Hypothalamus (tissue), 51 donors: Measurements from ENCODE around the gene SULF2.

Source experiments
- DNase-seq, 51 donors: peaks; one replicate each; lab custom pipeline; 2025; lab: John Stamatoyannopoulos, UW

The SULF2 gene

DNA sequence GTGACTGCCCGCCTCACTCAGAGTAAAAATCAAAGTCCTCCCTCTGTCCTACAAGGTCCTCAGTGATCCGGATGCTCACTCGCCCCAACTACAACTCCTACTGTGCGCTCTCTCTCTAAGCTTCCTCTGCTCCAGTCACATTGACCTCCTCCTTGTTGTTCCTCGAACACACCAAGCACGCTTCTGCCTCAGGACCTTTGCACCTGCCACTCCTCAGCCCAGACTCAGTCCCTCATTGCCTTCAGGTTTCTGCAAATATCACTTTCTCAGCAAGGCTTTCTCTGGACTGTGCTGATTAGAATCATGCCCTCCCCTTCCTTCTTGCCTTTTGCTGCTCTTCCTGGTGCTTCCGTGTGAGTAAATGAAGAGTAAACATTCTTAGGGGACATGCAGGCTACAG is 41.6 kb downstream of the SULF2 start:
- DNase-seq = no peak

DNA sequence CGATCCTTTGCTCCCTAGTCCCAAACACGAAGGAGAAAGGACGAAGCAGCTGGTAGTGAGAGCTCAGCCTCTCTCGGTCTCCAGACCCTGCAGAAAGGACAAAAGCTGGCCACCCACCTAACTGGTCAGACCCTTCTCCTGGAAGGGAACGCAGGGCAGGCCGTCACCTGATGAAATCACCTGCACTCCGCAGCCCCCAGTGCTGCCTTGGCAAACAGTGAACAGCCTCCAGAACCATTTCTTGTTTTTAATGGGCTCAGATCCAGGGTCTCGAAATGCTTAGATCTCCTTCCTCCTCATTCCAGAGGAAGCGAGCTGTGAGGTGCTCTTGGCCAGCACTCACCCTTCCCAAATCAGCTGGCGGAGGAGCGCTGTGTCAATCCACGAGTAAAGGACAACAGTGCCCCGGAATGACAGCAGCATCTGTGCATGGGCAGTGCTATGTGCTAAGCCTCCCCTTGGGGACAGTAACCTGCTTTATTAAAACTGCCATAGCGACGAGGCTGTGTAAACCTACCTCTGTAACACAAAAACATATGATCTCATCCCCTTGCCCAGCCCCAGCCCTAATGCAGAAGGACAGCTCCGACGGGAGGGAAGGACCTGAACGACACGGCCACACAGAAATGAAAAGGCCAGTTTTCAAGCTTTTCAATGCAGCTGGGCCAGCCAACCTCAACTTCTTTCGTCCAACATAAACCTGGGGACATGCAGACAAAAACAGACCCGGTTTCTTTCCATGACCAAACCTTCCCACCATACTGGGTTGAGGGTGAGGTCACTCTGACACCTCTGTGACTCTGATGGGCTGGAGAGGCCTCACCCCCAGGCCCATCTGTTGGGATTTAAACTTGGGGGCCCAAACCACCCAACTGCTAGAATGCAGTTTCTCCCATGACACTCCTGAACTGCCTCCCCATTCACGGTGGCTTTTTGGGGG is 43.3 kb downstream of the SULF2 start:
- peak in 1 of 51 donors; percentile 9 for DNase-seq

DNA sequence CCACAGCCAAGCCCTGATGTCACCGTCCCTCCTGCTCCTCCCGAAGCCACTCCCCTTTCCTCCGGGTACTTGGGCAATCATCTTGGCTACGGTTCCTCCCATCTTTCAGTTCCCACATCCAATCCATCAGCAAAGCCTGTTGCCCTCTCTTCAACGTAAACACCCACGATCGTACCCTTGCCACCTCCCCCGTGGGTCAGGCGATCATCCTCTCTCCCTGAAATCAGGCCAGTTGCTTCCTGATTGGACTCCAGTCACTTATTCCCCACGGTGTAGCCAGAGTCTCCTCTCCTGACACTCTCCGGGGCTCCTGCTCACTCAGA is 44.5 kb downstream of the SULF2 start:
- DNase-seq = no peak

DNA sequence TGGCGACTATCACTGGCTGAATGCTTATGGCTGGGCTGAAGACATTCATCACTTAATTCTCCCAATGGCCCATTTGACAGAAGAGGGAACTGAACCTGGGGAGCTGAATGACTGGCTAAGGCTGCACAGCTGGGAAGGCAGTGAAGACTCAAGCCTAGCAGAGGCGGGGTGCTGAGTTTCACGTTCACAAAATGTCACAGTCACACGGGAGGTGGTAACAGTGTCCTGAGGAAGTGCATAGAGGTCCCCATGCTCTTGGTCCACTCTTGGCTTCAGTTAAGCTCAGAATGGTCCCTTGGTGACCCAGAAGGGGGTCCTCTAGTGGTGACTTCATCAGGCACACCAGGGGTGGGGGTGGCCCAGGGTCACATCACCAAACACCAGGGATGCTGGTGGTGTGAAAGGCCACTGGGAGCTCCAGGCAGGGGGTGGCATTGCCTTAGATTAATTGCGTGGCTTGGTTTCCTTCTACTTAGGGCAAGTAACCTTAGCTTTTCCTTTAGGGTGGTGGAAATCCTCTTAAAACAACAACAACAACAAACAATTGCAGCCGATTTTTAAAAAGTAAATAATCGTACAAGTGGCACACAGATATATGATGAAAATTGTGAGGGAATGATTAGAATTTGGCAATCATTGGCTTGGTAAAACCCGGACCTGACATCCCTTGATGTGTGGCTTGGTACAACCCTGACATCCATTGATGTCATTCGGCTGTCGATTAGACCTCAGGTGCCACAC is 45.0 kb downstream of the SULF2 start:
- DNase-seq = no peak

DNA sequence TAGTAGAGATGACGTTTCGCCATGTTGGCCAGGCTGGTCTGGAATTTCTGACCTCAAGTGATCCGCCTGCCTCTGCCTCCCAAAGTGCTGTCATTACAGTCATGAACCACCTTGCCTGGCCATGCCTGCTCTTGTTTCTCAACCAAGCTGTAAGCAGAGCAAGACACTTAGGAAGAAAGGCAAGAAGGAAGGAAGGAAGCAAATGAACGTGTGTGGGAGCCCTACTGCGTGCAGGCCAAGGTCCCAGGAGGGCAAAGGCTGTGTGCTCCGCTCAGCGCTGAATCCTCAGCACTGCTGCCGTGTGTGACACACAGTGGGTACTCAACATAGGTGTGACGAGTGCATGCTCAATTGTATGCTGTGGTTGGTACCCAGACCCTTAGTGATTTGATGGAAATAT is 47.4 kb downstream of the SULF2 start:
- no peak for DNase-seq

DNA sequence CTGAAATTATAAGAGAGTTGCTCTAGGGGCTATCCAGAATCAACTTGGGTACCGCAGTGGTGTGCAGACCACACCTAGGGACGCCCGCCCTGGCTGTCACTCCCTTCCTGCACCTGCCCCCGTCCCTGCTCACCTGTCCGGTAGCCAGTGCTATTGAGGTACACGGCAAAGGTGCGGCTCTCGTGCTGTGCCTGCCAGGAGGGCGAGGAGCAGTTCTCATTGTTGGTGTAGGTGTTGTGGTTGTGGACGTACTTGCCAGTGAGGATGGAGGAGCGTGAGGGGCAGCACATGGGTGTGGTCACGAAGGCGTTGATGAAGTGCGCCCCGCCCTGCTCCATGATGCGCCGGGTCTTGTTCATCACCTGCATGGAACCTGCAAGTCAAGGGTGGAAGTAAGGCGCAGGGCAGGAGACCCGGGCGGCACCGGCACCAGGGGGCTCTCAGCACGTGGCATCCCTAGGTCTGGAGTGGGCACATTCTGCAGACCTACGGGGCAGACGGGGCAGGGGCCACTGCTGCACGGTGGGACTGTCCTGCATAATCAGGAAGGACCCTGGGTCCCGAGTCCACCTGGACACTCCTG is 48.6 kb downstream of the SULF2 start:
- DNase-seq = no peak

DNA sequence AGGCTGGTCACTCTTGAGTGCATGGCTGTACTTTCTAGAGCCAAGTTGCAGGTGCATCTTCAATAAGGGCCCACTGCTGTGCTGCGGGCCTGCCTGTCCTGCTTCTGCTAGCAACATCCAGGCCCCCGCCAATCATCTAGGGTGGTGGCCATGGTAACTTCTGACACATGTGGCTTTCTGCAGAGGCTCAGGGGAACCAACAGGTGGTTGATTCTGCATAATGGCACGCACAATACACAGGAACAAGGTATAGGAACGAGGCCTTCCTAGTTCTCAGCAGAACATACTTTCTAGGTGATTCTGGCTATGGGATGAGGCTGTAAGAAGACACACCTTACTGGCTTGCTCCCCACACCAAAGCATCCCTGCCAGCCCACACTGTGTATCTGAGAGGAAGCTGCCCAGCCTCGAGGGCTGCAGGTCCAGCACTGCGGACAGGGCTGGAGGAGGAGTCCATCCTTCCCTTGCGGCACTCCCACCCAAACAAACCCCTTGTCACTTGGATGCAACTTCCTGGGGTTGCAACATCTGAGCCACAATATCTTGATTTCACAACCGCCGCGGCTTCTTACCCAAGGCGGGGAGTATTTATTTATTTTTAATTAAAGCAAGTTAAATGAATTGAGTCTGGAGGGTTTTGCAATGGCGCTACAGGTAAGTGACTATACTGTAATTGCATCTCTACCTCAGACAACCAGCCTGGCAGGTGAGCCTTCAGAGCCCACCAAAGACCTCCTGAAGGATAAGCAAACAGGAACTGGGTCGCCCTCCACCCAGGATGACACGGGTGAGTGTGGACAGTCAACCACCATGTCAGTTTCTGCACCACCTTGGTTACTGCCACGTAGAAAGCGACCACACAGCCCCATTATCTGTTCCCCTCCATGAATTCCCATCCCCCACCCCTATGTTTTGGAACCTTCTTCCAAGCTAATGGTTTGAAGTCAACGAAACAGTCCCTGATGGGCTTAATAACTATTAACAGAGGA is 49.6 kb downstream of the SULF2 start:
- DNase-seq = peak in 2 of 51 donors; percentile 9 to 21

DNA sequence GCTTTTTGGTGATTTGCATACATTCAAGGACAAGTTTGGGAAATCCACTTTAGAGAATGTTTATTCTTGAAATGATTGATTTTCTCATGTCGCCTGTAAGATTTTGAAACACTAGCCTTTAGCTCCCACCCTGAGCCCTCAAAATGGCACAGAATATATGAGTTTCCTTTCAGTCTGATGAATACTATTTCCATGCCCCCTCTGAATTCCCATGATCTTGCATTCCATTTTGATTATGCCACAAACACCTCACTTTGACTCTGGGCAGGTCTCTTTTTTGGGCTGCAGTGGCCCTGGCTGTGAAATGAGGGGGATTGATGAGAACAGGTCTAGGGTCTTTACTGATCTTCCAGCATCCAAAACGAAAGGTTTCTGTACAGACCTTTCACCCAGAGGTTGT is 50.4 kb downstream of the SULF2 start:
- DNase-seq = no peak

DNA sequence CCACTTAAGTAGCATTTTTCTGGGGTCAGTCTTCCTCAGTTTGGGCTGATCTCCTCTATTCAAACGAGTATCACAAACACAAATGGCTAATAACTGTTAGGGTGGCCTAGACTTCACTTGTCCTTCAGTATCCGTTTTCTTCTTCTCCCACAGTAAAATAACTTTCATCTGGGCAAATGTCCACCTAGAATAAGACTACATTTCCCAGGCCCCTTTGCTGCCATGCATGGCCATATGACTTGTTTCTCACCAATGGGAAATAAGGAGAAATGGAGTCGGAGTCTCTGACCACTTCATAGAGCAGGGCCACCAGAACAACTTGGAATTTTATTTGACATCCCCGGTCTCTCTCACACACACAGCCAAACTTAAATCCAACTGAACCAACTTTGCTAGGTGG is 51.4 kb downstream of the SULF2 start:
- no peak for DNase-seq

DNA sequence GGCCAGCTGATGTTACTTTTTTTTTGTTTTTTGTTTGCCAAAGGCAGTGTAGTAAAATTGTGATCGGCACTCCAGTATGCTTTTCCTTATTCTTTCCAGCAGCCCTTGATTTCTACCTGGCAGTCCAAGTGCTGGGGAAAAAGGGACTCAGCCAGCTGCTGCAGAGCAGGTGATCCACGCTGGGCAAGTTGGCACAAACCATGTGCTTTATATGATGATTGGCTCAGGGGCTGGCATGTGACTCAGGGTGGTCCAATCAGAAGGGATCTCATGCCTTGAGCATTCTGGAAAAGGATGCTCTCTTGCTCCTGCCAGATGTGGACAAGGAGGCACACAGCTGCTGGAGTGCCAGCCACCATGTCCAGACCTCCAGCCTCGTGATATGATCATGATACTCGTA is 54.5 kb downstream of the SULF2 start:
- no peak for DNase-seq

DNA sequence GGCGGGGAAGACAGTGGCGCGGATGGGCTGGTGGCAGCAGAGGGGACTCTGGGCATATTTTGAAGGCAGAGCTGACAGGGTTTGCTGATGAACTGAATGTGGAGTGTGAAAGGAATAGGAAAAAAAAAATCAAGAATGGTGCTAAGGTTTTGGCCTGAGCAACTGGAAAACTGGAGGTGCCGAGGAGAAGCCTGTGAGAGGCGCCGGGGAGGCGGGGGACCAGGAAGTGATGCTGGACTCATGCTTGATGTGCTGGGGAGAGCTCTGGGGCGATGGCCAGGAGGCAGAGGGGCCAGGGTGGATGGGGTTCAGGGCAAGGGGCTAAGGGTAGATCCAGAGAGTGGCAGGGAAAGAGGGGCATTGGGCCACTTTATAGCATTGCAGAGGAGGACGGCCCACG is 55.8 kb downstream of the SULF2 start:
- no peak for DNase-seq

DNA sequence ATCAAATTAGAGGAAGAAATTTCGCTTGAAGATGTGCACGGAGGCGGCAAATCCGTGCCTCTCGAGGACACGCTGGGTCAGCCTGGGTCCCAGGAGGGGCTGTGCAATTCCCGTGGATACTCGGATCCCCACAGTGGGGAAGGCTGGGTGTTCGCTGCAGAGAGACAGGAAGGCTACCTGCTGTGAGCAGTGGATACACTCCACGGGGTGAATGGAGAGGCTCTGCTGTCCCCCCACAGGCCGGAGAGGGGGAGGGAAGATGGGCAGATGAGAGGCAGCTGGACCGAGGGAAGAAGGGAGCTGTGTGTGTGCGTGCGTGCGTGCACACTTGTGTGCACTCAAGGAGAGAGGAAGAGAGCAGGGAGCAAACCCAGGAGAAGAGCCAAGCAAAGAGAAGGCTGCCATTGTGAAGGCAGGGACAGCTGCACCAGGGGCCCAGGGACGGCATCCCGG is 57.3 kb downstream of the SULF2 start:
- DNase-seq = peak in 39 of 51 donors; percentile 13 to 76 (median 45)

DNA sequence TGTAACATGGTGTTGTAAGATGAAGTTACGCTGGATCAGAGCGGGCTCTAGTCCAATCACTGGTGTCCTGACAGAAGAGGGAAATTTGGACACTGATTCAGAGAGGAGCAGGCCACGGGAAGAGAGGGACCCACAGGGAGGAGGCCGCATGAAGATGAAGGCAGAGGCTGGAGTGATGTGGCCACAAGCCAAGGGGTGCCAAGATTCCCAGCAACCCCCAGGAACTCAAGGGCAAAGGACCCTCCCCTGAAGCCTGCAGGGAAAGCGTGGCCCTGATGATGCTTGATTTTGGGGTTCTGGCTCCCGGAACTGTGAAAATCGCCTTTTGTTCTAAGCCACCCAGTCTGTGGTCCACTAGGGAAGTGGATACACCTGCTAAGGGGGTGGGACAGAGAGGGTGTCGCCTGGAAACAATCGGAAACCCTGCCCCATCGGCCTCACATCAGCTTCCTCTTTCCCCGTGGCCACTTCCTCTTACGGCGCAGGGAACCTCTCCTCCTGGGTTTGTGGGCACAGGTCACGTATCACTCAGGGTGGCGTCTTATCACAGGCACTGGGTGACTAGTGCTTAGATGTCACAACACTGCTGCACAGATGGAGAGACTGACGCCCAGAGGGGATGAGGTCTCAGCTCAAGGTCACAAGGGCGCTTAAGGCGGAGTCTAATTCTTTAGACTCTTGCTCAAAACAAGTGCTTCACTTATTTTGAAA is 58.0 kb downstream of the SULF2 start:
- peak in 21 of 51 donors; percentile 7 to 54 (median 21) for DNase-seq

DNA sequence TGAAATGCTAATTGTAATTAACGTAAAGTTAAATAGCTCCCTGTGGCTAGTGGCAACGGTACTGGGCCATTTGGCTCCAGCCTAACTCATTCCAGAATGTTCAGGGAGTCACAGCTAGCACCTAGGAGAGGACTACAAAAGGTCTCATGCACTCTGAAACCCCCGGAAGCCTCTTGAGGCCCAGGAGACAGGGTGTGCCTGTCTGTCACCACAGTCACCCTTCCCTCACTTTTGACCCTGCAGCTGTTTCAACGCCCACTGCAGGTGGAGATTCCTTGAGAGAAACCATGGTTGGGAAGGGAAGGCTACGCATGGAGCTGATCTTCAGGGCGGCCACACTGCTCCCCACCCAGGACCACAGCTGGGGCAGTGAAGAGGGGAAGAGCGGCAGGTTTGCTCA is 58.6 kb downstream of the SULF2 start:
- no peak for DNase-seq

DNA sequence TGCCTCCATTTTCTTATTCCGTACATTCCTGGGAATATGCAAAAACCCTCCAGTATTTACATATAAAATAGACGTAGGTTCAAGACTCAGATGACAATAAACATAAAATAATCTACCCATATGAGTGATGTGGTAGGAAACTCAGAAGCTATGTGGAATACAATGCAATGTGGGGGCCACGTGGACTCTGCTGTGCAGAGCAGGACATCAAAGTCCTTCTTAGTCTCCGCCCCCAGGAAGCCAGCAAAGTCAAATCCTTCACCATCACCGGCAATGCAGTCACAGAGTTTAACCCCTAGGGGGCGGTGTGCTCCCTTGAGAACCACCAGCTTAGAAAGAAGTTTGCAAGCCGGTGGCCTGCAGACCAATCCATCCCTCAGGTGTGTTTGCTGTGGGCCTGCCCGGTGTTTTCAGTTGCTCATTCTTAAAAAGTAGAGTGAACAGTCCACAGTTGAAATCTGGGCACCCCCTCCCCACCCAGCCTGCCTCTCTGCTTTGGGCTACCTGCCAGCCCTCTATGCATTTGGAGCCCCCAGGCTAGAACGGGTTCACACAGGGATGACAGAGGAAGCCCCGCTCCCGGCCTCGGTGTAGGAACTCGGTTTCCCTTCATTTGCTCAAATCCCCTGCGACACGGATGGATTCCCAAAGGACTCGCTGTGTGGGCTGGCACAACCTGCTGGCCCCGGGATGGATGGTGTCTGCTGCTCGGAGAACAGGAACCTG is 59.9 kb downstream of the SULF2 start:
- peak in 43 of 51 donors; percentile 12 to 75 (median 38) for DNase-seq

DNA sequence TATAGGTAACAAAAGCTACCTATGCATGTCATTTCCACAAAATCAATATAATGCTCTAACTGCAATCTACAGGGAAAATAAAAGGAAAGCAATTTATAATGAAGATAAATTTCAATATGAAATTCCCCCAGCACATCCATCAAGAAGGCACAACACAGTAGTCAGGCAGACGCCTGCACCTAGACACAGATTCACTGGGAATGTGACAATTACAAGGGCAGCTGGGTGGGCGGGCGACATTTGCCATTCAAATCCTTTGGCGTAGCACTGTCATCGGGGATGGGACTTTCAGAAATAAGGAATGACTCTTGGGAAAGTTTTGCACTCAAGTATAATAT is 60.4 kb downstream of the SULF2 start:
- DNase-seq = no peak

DNA sequence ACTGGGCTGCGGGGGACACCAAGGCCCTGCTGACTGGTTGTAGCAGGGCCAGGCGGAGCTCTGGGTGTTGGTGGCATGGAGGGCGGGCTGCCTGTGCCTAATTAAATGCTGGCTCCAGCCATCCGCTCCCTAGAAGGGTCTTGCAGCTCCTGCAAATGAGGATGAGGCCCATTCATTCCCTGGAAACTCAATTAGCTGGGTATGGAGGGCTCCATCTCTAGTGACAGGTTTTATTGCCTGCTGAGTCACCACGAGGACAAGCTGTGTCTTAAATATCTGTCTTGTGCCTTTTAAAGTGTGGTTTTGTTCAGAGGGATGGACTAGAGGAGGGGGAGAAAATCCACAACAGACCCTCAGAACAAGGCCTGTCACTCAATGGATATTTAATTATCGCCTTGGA is 60.9 kb downstream of the SULF2 start:
- no peak for DNase-seq

DNA sequence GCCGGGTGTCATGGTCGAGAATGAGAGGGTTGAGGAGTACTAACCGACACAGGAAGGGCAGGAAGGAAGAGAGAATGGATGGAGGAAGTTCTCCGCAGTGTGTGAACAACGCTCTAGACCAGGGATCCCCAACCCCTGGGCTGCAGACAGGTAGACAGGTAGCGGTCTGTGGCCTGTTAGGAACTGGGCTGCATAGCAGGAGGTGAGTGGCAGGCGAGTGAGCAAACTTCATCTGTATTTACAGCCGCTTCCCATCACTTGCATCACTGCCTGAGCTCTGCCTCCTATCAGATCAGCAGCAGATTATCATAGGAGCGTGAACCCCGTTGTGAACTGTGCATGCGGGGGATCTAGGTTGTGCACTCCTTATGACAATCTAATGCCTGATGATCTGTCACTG is 62.0 kb downstream of the SULF2 start:
- no peak for DNase-seq
